HG02678 (cell line): ENCODE measurements around the gene KCNA10.

Experiments used
- ATAC-seq: cut with Tn5 transposase; IDR thresholded peaks from one replicate; pipeline ENCODE4 v1.9.1; 2021; ENCODE audit warnings: mild to moderate bottlenecking, moderate library complexity; ENCODE audit not compliant: unreplicated experiment

The KCNA10 gene

GRCh38 chr1:110501488-110502132, 17.4 kb downstream of the KCNA10 start:
- ATAC-seq: no peak

GRCh38 chr1:110498270-110498669, 20.7 kb downstream of the KCNA10 start:
- ATAC-seq: no peak

- no peak for ATAC-seq
These were observed 22.9 kb downstream of the KCNA10 start for GRCh38 chr1:110495926-110496600.

- ATAC-seq: no peak
These were observed 24.2 kb downstream of the KCNA10 start for GRCh38 chr1:110494522-110495406.

- no peak for ATAC-seq
These were observed 24.9 kb downstream of the KCNA10 start for GRCh38 chr1:110494036-110494435.

GRCh38 chr1:110493059-110493699, 25.8 kb downstream of the KCNA10 start:
- no peak for ATAC-seq

- no peak for ATAC-seq
These were observed 26.4 kb downstream of the KCNA10 start for GRCh38 chr1:110492573-110492972.

GRCh38 chr1:110490791-110491451, 28.1 kb downstream of the KCNA10 start:
- no peak for ATAC-seq

GRCh38 chr1:110489973-110490542, 28.9 kb downstream of the KCNA10 start:
- ATAC-seq: no peak

- no peak for ATAC-seq
These were observed 29.6 kb downstream of the KCNA10 start for GRCh38 chr1:110489406-110489805.

- ATAC-seq: no peak
These were observed 30.1 kb downstream of the KCNA10 start for GRCh38 chr1:110488867-110489266.

- no peak for ATAC-seq
These were observed 30.8 kb downstream of the KCNA10 start for GRCh38 chr1:110488161-110488560.

GRCh38 chr1:110487726-110488125, 31.2 kb downstream of the KCNA10 start:
- ATAC-seq: no peak

GRCh38 chr1:110485725-110486124, 33.2 kb downstream of the KCNA10 start:
- ATAC-seq: no peak

GRCh38 chr1:110484801-110485200, 34.2 kb downstream of the KCNA10 start:
- no peak for ATAC-seq

GRCh38 chr1:110483308-110483685, 35.7 kb downstream of the KCNA10 start:
- no peak for ATAC-seq

GRCh38 chr1:110482662-110483307, 36.2 kb downstream of the KCNA10 start:
- no peak for ATAC-seq

GRCh38 chr1:110481968-110482623, 36.9 kb downstream of the KCNA10 start:
- no peak for ATAC-seq

- no peak for ATAC-seq
These were observed 38.4 kb downstream of the KCNA10 start for GRCh38 chr1:110480356-110481096.
